ENCODE data around the gene SNRPA. TPM values are rescaled to one million over a fixed set of nuclear protein-coding genes. Genes with fewer than 3 reads are reported as not detected.
"Not testable (repeated sequence)": the region's sequence is repeated elsewhere in the genome, so short reads cannot be mapped to it uniquely, and the experiment has no call there.

Gene SNRPA
- total RNA-seq, 2 donors from 2014 or later: 40.4 to 107 TPM

DNA sequence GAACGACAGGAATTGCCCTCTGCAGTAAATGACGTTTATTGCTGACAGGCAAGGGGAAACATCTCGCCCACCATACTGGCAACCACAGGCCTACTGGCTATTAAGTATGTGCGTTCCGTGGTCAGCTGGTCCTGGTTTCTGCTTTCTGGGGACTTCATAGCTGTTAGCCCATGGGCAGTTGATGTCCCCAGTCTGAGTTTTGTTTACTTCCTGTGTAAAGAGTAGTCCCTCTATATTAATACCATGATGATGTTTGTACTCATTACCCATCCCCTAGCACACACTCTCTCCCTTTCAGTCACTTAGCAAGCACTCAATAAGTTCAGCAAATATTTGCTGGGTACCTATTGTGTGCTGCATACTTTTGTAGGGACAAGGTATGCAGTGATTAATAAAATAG, 17.9 kb downstream of the SNRPA start:
- no peaks in the 10 kb centered on the region for H3K9me3 ChIP-seq
- DNase-seq (ENCODE audit: low spot score) (no peak), ATAC-seq (ENCODE audit: insufficient number of reproducible peaks, low FRiP score, low read depth) (no peak)
- H3K4me1 ChIP-seq (ENCODE audit: control insufficient read depth in 1 of 2, low read depth in 2 of 2): no peaks in the 10 kb centered on the region
- H3K27me3 ChIP-seq (replicated peaks; ENCODE audit: insufficient read depth): no peaks in the 10 kb centered on the region
- peaks cover 26% of the 10 kb centered on the region for H3K36me3 ChIP-seq
- no peak overlapping the region for H3K27ac ChIP-seq
- no peak overlapping the region for H3K4me3 ChIP-seq
- TF ChIP-seq, protein P1, sequence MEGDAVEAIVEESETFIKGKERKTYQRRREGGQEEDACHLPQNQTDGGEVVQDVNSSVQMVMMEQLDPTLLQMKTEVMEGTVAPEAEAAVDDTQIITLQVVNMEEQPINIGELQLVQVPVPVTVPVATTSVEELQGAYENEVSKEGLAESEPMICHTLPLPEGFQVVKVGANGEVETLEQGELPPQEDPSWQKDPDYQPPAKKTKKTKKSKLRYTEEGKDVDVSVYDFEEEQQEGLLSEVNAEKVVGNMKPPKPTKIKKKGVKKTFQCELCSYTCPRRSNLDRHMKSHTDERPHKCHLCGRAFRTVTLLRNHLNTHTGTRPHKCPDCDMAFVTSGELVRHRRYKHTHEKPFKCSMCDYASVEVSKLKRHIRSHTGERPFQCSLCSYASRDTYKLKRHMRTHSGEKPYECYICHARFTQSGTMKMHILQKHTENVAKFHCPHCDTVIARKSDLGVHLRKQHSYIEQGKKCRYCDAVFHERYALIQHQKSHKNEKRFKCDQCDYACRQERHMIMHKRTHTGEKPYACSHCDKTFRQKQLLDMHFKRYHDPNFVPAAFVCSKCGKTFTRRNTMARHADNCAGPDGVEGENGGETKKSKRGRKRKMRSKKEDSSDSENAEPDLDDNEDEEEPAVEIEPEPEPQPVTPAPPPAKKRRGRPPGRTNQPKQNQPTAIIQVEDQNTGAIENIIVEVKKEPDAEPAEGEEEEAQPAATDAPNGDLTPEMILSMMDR (IDR thresholded peaks at IDR 0.05): no peak

DNA sequence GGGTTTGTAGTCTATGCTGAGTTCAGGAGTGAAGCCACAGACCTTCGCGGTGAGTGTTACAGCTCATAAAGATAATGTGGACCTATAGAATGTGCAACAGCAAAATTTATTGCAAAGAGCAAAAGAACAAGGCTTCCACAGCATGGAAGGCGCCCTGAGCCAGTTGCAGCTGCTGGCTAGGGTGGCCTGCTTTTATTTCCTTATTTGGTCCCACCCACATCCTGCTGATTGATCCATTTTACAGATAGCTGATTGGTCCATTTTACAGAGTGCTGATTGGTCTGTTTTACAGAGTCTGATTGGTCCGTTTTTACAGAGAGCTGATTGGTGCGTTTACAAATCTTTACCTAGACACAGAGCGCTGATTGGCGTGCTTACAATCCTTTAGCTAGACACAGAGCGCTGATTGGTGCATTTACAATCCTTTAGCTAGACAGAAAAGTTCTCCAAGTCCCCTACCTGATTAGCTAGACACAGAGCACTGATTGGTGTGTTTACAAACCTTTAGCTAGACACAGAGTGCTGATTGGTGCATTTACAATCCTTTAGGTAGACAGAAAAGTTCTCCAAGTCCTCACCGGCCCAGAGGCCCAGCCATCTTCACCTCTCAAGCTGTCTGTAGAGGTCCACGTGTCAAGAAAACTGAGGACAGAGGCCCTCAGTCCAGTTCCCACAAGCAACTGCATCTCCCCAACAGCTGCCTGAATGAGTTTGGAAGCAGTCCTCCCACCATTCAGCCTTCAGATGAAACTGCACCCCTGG, 20.3 kb downstream of the SNRPA start:
- H3K9me3 ChIP-seq; H3K4me1 ChIP-seq (ENCODE audit: control insufficient read depth in 1 of 2, low read depth in 2 of 2); H3K4me3 ChIP-seq; ATAC-seq (ENCODE audit: insufficient number of reproducible peaks, low FRiP score, low read depth); DNase-seq (ENCODE audit: low spot score); H3K27ac ChIP-seq; H3K36me3 ChIP-seq; H3K27me3 ChIP-seq (replicated peaks; ENCODE audit: insufficient read depth): not testable (repeated sequence)

DNA sequence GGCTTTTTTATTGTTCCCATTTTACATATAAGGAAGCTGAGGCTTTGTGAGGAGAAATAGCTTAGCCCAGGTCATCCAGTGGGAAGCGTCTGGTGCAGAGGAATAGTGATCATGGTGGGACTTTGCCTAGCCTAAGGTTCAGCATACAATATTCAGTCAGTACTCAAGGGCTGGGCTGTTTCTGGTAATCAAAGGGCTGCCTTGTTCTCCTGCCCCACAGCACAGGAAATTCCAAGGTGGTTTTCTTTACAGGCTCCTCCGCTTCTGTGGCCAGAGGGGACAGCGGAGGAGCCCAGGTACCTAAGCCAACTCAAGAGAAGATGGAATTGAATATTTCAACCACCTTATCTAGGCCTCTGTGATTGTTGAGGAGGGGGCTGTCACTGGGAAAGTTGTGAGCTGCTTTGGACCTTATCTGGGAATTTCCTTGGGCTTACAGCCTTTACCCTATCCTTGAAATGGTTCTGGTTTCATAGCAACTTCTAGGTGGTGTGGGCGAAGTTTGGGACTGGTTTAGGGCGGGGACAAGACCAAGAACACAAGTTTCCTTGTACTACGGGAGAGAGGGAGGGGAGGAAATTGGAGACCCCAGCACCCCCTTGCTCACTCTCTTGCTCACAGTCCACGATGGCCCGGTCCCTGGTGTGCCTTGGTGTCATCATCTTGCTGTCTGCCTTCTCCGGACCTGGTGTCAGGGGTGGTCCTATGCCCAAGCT, 24.1 kb downstream of the SNRPA start, which contains the start of gene MIA:
Gene MIA (plus strand): TSS at position 606 of the 716 bp plus-strand sequence. CDS start 22 bp downstream, at position 628.
- no peak for ATAC-seq (ENCODE audit: insufficient number of reproducible peaks, low FRiP score, low read depth)
- no peak within 1 kb of the TSS for H3K4me3 ChIP-seq
- no peaks in the 10 kb centered on the region for H3K36me3 ChIP-seq
- TF ChIP-seq, protein P1 (IDR thresholded peaks at IDR 0.05): no peak
- no peaks in the 10 kb centered on the region for H3K27me3 ChIP-seq (replicated peaks; ENCODE audit: insufficient read depth)
- H3K27ac ChIP-seq: no peak within 1 kb of the TSS
- no peak for DNase-seq (ENCODE audit: low spot score)
- H3K4me1 ChIP-seq (ENCODE audit: control insufficient read depth in 1 of 2, low read depth in 2 of 2): peaks cover 13 to 23% of the 10 kb centered on the region in 2 donors
- H3K9me3 ChIP-seq: no peaks in the 10 kb centered on the region

DNA sequence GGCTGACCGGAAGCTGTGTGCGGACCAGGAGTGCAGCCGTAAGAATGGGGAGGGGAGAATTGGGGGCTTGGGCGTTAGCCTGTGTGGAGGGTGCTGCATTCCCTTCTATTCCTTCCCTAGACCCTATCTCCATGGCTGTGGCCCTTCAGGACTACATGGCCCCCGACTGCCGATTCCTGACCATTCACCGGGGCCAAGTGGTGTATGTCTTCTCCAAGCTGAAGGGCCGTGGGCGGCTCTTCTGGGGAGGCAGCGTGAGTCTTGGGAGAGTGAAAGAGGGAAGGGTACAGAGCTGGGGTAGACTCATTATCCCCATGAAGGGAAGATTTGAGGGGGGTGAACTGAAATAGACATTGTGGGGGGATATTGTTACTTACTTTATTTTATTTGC, 24.6 kb downstream of the SNRPA start:
- Histone ChIP-seq H3K9me3 (no peaks in the 10 kb centered on the region), H3K27ac (no peak overlapping the region), H3K27me3 (replicated peaks; ENCODE audit: insufficient read depth) (no peaks in the 10 kb centered on the region), H3K4me1 (ENCODE audit: control insufficient read depth in 1 of 2, low read depth in 2 of 2) (peaks cover 13 to 23% of the 10 kb centered on the region in 2 donors), H3K36me3 (no peaks in the 10 kb centered on the region), H3K4me3 (no peak overlapping the region)
- TF ChIP-seq, protein P1 (IDR thresholded peaks at IDR 0.05): no peak
- ATAC-seq (ENCODE audit: insufficient number of reproducible peaks, low FRiP score, low read depth): no peak
- no peak for DNase-seq (ENCODE audit: low spot score)

DNA sequence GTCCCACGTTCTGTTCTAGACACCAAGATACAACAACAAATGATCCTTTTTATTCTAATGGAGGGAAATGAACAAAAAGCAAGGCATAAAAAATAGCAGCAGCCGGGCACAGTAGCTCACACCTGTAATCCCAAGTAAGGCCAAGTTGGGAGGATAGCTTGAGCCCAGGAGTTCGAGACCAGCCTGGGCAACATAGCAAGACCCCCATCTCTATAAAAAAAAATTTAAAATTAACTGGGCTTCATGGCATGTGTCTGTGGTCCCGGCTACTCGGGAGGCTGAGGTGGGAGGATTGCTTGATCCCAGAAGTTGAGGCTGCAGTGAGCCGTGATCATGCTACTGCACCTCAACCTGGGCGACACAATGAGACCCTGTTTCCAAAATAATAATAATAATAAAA, 25.4 kb downstream of the SNRPA start:
- H3K9me3 ChIP-seq: no peaks in the 10 kb centered on the region
- H3K27ac ChIP-seq: peak overlapping the region; percentile 87 to 99
- DNase-seq (ENCODE audit: low spot score) (no peak), ATAC-seq (ENCODE audit: insufficient number of reproducible peaks, low FRiP score, low read depth) (no peak)
- no peak overlapping the region for H3K4me3 ChIP-seq
- no peaks in the 10 kb centered on the region for H3K36me3 ChIP-seq
- H3K4me1 ChIP-seq (ENCODE audit: control insufficient read depth in 1 of 2, low read depth in 2 of 2): peaks cover 13 to 23% of the 10 kb centered on the region in 2 donors
- TF ChIP-seq, protein P1 (IDR thresholded peaks at IDR 0.05): no peak
- no peaks in the 10 kb centered on the region for H3K27me3 ChIP-seq (replicated peaks; ENCODE audit: insufficient read depth)

Measured in thoracic aorta (tissue), 2 donors.